Measurements from ENCODE around the gene PROM1.

DNA sequence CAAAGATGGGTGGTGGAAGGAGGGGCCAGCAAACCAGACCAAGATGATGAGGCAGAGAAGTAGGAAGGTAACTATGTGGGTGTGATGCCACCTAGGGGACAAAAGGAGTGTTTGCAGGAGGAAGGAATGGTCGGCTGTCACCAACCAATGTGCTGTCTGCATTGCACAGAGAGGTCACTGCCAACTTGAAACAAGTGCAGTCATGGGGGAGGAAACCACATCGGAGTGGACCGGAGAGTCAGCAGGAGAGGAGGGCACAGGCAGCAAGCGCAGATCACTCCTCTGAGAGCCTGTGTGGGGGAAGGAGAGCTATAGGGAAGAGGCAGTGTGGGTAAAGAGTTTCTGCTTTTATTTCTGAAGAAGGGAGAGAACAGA, 82.4 kb downstream of the PROM1 start:
- TF ChIP-seq, protein P1, sequence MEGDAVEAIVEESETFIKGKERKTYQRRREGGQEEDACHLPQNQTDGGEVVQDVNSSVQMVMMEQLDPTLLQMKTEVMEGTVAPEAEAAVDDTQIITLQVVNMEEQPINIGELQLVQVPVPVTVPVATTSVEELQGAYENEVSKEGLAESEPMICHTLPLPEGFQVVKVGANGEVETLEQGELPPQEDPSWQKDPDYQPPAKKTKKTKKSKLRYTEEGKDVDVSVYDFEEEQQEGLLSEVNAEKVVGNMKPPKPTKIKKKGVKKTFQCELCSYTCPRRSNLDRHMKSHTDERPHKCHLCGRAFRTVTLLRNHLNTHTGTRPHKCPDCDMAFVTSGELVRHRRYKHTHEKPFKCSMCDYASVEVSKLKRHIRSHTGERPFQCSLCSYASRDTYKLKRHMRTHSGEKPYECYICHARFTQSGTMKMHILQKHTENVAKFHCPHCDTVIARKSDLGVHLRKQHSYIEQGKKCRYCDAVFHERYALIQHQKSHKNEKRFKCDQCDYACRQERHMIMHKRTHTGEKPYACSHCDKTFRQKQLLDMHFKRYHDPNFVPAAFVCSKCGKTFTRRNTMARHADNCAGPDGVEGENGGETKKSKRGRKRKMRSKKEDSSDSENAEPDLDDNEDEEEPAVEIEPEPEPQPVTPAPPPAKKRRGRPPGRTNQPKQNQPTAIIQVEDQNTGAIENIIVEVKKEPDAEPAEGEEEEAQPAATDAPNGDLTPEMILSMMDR (IDR thresholded peaks at IDR 0.05; ENCODE audit: low read length): peak; percentile 66
- no peak for TF ChIP-seq EZH2 (IDR thresholded peaks at IDR 0.05; ENCODE audit: borderline replicate concordance, low read length)

Data from OCI-LY1 (cell line).